NCI-H2107 treated with DMSO at 0.1 percent for 48 hours (cell line): ENCODE results near the gene SLC15A3.
A peak's percentile ranks its signal among the peaks of the same experiment; 100 is the strongest.

Source experiments
- DNase-seq: peaks from one replicate; lab custom pipeline; 2025; ENCODE audit not compliant: unreplicated experiment; lab: John Stamatoyannopoulos, UW

The SLC15A3 gene

GRCh38 chr11:60931917-60932316 lies 20.1 kb downstream of the SLC15A3 start:
- no peak for DNase-seq

DNA sequence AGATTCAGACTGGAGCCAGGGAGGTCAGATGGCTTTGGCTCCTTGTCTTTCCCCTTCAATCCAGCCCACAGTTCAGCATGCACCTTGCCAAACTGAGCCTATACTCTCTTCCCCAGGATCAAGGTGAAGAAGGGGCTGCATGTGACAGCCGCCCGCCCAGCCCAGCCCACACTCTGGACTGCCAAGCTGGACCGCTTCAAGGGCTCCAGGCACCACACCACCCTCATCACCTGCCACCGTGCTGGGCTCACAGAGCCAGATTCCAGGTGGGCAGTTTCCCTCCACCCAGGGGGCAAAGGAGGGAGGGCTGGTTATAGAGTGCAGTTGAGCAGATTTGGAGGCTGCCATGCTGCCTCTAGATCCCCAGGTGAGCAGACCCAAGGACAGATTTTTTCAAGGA lies 21.6 kb downstream of the SLC15A3 start:
- no peak for DNase-seq

DNA sequence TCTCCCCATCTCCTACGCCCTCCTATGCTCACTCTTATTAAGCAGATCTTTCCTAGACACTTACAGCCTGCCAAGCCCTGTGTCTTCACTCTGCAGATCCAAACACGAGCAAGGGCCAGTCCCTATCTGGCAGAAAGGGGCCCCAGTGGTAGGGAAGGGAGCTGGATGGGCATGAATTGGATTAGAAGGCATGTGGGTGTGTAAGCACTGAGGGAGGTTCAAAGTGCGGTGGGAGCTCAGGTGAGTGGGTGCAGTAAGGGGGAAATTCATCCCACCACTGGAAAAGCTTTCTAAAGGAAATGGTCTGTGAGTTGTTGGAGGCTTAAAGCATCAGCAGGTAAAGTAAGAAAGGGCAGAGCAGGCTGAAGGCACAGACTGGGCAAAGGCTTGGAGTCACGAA lies 22.2 kb downstream of the SLC15A3 start:
- no peak for DNase-seq

GRCh38 chr11:60928563-60929001 lies 23.4 kb downstream of the SLC15A3 start:
- no peak for DNase-seq

DNA sequence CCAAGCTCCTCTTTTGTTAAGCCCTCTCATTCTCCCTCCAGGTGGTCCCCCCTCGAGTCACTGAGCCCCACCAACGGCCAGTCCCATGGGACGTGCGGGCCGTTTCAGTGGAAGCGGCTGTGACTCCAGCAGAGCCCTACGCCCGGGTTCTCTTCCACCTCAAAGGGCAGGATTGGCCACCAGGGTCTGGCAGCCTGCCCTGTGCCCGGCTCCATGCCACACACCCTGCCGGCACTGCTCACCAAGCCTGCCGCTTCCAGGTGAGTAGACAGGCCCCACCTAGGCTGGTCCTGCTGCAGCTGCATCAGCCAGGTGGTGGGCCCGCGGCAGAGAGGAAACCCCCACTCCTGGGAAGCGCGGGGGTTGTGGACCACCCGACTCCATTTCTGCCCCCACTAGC lies 24.4 kb downstream of the SLC15A3 start:
- DNase-seq = no peak

DNA sequence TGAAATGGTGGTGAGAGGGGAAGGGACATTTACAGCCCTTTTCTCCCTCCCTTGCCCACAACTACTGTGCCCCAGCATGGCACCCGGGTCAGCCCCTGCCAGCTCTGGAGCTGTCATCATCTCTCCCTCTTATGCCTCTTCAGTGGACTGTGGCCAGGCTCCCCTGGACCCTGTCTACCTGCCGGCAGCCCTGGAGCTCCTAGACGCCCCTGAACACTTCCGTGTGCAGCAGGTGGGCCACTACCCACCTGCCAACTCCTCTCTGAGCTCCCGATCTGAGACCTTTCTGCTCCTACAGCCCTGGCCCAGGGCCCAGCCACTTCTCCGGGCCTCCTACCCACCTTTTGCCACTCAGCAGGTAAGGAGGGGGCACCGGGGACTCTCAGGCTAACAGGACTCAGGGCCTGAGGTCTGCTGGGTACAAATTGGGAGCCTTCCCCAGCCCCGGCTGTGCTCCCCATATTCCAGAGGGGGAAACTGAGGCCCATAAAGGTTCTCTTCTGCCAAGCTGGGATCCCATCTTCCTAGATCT lies 24.8 kb downstream of the SLC15A3 start:
- no peak for DNase-seq

GRCh38 chr11:60926500-60926899 lies 25.5 kb downstream of the SLC15A3 start:
- no peak for DNase-seq

- DNase-seq = no peak
Observed at GRCh38 chr11:60925868-60926267, 26.1 kb downstream of the SLC15A3 start.

GRCh38 chr11:60924906-60925853 lies 26.8 kb downstream of the SLC15A3 start:
- DNase-seq = peak; percentile 73

DNA sequence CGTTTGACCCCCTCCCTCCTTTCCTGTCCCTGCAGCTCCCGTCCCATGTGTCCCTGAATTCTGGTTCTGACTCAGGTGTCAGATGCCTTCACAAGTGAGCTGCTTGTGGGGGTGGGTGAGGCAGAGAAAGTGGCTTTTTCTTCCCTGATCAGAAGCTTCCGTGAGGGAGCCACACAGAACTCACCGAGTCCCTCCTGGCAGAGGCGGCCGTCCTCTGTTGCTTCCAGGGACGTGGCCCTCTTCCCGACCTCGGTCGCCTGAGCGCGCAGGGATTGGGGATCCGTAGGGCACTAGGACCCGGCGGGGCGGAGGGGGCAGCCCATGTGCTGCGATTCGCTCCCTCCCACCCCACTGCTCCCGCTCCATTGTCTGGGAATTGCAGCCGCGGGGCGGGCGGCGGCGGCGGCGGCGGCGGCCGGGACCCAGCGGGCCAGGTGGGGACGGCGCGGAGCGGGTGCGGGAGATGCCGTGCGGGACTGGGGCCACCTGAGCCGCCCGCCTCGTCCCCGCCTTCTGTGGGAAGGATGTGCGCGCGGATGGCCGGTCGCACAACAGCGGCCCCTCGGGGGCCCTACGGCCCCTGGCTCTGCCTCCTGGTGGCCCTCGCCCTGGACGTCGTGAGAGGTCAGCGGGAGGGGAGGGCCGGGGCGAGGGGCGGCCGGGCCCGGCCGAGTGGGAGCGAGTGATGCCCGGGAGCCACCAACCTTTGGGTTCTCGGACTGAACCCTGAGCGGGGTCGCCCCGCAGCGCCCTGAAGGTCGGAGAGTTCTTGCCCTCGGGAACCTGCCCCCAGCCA lies 27.7 kb downstream of the SLC15A3 start, which contains the start of gene TMEM132A:
Gene TMEM132A, plus strand, starts transcription at position 351 of the 796 bp plus-strand sequence. Its CDS starts 174 bp downstream, at position 525.
- peak; percentile 41 for DNase-seq

- no peak for DNase-seq
Observed at GRCh38 chr11:60923800-60924109, 28.2 kb downstream of the SLC15A3 start.

DNA sequence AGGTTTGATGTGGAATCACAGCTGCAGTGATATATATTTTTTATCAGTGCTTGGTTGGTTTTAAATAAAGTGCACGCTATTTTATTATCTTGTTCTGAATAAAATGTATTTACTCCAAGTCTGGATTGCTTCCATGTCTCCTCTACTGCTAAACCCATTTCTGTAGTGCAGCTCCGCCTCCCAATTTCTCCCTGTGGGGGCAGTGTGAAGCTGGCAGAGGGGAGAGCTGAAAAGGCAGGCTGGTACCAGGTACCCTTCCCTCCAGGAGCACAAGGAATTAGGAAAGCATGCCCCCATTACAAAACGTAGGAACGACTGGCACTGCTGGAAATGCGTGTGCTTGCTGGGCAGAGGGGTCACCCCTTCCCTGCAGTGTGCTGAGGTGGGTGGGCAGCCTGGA lies 28.6 kb downstream of the SLC15A3 start:
- DNase-seq = no peak

GRCh38 chr11:60922906-60923305 lies 29.1 kb downstream of the SLC15A3 start:
- no peak for DNase-seq

GRCh38 chr11:60921777-60922335 lies 30.1 kb downstream of the SLC15A3 start:
- DNase-seq = no peak

DNA sequence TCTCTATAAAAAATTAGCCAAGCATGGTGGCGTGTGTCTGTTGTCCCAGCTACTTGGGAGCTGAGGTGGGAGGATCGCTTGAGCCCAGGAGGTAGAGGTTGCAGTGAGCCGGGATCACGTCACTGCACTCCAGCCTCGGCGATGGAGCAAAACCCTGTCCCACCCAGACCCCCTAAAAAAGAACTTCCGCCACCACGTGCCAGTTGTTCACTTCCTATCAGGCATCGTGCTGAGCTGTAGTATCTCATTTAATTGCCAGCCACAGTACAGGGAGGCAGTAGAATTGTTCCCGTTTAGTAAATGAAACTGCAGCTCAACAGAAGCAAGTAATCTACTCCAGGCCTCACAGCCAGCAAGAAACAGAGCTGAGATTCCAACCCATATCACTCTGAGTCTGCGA lies 30.7 kb downstream of the SLC15A3 start:
- no peak for DNase-seq

DNA sequence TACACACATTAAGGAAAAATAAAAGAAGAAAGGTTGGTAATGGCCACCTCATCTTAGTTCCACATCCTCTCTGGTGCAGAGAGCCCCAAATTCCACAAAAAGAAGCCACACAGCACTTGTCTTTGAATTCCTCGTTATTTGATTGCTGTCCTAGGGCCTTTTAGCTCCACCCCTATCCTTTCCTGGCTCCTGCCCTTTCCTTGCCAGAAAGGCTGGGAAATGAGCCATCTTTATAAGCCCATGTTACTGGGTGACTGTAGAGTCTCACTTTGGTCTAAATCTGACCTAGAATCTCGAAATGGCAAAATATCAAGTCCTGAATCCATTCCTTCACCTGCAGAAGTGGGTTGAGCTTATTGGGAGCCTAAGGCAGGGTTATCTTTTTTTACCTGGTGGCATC lies 32.0 kb downstream of the SLC15A3 start:
- no peak for DNase-seq

- DNase-seq = no peak
Observed at GRCh38 chr11:60919320-60919719, 32.7 kb downstream of the SLC15A3 start.

DNA sequence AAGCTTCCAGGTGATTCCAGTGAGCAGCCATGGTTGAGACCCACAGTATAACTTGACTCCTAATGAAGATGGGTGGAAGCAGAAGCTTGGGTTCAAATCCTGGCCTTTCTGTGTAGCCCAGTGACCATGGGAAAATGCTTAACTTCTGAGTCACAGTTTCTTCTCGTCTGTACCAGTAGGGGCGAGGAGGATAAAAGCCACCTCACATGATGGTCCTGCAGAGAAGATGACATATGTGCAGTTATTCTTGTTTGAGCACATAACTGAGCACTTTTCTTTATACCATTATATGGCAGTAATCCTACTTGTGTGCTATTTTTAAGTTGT lies 33.1 kb downstream of the SLC15A3 start:
- no peak for DNase-seq

- DNase-seq = no peak
Observed at GRCh38 chr11:60918251-60918938, 33.6 kb downstream of the SLC15A3 start.

GRCh38 chr11:60917267-60917666 lies 34.7 kb downstream of the SLC15A3 start:
- no peak for DNase-seq

- DNase-seq = no peak
Observed at GRCh38 chr11:60916669-60917206, 35.2 kb downstream of the SLC15A3 start.
